Skeletal muscle satellite cell (primary cell): ENCODE measurements around the gene RHBDF2.

Experiments
- H3K27me3 ChIP-seq: 2 replicates; pipeline ENCODE4 v1.7.0; 2013; ENCODE audit warnings: low read length; ENCODE audit not compliant: control insufficient read depth, insufficient read depth
- H3K36me3 ChIP-seq: 2 replicates; pipeline ENCODE4 v1.7.0; 2013; ENCODE audit warnings: mild to moderate bottlenecking, control low read depth, low read length; ENCODE audit not compliant: insufficient read depth
- H3K4me1 ChIP-seq: 2 replicates; pipeline ENCODE4 v1.7.0; 2013; ENCODE audit warnings: low read length; ENCODE audit not compliant: control insufficient read depth, insufficient read depth
- H3K4me2 ChIP-seq: 2 replicates; pipeline ENCODE4 v1.7.0; 2013; ENCODE audit warnings: mild to moderate bottlenecking, low read length
- H3K4me3 ChIP-seq: 2 replicates; pipeline ENCODE4 v1.7.0; 2013; ENCODE audit warnings: low read length
- H3K9ac ChIP-seq: 2 replicates; pipeline ENCODE4 v1.7.0; 2013; ENCODE audit warnings: mild to moderate bottlenecking, low read depth, low read length, moderate library complexity
- H3K9me3 ChIP-seq: replicated peaks from 2 replicates; pipeline ENCODE4 v1.7.0; 2013; ENCODE audit warnings: mild to moderate bottlenecking, control low read depth, low read length

The RHBDF2 gene

DNA sequence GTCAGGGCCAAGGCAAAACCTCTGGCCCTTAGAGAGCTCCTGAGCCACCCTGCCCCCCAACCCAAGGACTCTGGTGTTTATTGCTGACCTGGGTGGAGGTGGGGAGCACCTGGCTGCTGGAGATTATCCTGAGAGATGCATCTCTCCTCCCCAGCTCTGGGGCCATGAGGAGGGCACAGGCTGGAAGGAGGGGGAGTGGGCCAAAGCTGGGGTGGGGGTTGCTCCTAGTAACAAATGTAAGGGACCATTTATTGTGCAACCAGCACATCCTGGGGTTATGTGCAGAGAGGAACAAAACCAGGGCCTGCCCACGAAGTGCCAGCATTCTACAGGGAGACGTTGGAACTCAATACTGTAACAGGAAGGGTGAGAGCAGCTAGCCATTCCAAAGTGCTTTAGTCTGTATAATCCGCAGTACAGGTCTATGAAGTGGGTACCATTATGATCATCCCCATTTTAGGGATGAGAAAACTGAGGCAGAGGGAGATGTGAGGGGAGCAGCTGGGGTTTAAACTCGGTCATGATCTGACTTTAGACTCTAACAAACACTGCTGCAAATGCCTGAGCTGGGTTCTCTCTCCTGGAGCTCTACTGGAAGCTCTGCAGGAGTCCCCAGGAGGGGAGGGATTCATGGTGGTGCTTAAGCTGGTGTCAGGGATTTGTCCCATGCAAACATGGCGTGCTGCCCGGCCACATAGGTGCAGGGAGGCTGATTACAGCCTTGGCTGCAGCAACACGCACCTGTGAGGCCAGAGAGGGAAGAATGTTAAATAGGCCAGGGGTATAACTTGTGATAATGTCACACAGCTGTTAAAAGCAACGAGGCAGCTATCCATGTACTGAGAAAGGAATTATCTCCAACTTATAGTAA lies 1.4 kb upstream of the RHBDF2 start:
- Histone ChIP-seq H3K4me2 (no peak overlapping the region), H3K9me3 (no peaks in the 10 kb centered on the region), H3K9ac (no peak overlapping the region), H3K27me3 (peaks cover 10% of the 10 kb centered on the region), H3K4me3 (no peak overlapping the region), H3K36me3 (no peaks in the 10 kb centered on the region), H3K4me1 (peaks cover 47% of the 10 kb centered on the region)

DNA sequence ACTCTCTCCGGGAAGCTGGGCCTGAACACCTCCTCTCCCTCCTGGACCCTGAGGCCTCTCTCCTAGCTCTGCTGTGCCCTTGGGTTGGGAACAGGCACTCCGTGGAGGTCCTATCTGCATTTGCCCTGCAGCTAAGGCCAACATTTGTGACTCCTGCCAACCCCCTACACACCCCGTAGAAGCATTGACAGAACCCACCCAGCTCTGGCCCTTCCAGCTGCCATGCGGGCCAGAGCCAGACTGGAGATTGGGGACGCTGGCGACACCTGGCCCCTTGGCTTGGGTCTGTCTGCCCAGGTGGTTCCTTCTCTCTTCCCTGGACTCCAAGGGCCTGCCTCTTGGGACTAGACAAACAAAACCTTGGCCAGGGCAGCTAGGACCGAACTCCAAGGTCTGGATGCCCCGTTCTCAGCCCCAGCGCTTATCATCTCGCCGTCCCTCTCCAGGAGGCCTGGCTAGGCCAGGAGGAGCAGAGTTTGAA lies 644 bp upstream of the RHBDF2 start:
- H3K9me3 ChIP-seq = no peaks in the 10 kb centered on the region
- H3K9ac ChIP-seq = peak overlapping the region; percentile 81
- peak overlapping the region; percentile 80 for H3K4me3 ChIP-seq
- H3K27me3 ChIP-seq = peaks cover 4% of the 10 kb centered on the region
- peaks cover 51% of the 10 kb centered on the region for H3K4me1 ChIP-seq
- no peaks in the 10 kb centered on the region for H3K36me3 ChIP-seq
- peak overlapping the region; percentile 84 for H3K4me2 ChIP-seq

DNA sequence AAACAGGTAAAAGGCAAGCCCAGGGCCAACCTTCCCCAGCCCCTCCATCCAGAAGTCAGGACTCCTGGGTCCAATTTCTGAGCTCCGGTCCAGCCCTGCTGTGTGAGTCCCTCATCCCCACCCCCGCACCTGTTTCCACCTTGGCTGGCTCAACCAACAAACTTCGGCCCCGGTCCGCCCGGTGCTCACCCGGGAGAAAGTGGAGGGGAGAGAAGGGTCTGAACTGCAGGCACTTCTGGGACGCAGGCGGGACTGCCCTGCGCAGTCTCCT lies 541 bp downstream of the RHBDF2 start:
- no peaks in the 10 kb centered on the region for H3K9me3 ChIP-seq
- peak overlapping the region; percentile 80 for H3K4me3 ChIP-seq
- H3K9ac ChIP-seq = peak overlapping the region; percentile 81
- no peaks in the 10 kb centered on the region for H3K27me3 ChIP-seq
- H3K4me1 ChIP-seq = peaks cover 46% of the 10 kb centered on the region
- H3K36me3 ChIP-seq = no peaks in the 10 kb centered on the region
- peak overlapping the region; percentile 84 for H3K4me2 ChIP-seq

DNA sequence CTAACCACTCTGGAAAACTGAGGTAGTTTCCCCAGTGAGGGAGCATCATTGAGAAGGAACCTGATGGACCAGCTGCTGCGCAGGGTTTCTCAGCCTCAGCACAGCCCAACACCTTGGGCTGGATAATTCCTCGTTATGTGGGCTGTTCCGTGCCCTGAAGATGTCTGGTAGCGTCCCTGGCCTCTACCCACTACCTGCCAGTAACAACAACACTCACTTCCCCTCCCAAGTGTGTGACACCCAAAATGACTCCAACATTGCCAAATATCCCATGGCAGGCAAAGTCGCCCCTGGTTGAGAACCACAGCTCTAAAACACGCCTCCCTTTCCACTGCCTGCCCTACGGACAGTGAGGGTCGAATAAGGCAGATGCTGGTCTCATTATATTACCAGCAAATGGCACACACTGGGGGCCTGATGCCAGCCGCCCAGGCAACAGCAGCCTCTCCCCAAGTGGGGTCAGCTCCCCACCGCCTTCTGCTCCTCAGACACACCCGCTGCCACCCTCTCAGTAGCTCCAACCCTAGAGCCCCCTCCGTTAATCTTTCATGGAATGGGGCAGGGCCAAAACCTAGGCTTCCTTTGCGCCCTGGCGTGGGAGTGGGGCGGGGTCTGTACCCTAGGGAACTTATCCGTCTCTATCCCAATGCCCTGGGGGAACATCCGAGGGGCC lies 1.0 kb downstream of the RHBDF2 start:
- no peaks in the 10 kb centered on the region for H3K36me3 ChIP-seq
- no peaks in the 10 kb centered on the region for H3K9me3 ChIP-seq
- no peaks in the 10 kb centered on the region for H3K27me3 ChIP-seq
- peaks cover 46% of the 10 kb centered on the region for H3K4me1 ChIP-seq
- H3K4me2 ChIP-seq = peak overlapping the region; percentile 84
- H3K9ac ChIP-seq = peak overlapping the region; percentile 81
- H3K4me3 ChIP-seq = peak overlapping the region; percentile 80

DNA sequence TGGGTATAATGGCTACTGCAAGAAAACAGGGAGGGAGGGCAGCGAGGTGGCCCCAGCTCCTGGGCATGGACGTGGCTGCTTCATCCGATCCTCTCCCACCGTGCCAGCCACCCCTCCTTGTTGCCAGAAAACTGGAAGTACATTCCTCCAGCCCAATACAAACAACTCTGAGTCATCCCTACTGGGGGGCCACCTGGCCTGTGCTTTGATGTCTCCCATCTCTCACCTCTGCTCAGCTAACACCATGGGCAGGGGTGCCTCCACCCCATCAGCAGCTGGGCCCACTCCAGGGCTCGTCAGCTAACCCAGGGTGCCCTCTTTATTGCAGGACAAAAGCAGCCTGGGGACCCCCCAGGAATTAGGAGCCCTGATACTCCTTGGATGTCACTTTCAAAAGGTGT lies 2.0 kb downstream of the RHBDF2 start:
- no peaks in the 10 kb centered on the region for H3K9me3 ChIP-seq
- H3K27me3 ChIP-seq = no peaks in the 10 kb centered on the region
- no peak overlapping the region for H3K4me3 ChIP-seq
- H3K4me2 ChIP-seq = peak overlapping the region; percentile 84
- H3K36me3 ChIP-seq = no peaks in the 10 kb centered on the region
- peaks cover 46% of the 10 kb centered on the region for H3K4me1 ChIP-seq
- no peak overlapping the region for H3K9ac ChIP-seq

DNA sequence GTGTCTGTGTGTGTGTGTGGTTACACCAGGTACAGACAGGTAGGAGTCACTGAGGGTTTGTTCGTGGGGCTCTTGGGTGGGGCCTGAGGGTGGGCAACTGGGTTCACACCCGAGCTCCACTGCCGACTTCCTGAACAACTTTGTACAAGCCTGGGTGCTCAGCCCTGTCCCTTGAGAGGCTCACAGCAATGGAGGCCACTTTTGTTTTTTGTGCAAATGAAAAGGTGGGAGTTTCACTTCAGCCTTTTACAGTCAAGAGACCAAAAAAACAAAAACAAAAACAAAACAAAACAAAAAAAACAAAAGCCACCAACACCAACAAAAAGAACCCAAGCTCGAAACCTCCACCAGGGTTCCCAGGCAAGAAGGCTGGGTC lies 2.4 kb downstream of the RHBDF2 start:
- H3K9ac ChIP-seq = peak overlapping the region; percentile 63

DNA sequence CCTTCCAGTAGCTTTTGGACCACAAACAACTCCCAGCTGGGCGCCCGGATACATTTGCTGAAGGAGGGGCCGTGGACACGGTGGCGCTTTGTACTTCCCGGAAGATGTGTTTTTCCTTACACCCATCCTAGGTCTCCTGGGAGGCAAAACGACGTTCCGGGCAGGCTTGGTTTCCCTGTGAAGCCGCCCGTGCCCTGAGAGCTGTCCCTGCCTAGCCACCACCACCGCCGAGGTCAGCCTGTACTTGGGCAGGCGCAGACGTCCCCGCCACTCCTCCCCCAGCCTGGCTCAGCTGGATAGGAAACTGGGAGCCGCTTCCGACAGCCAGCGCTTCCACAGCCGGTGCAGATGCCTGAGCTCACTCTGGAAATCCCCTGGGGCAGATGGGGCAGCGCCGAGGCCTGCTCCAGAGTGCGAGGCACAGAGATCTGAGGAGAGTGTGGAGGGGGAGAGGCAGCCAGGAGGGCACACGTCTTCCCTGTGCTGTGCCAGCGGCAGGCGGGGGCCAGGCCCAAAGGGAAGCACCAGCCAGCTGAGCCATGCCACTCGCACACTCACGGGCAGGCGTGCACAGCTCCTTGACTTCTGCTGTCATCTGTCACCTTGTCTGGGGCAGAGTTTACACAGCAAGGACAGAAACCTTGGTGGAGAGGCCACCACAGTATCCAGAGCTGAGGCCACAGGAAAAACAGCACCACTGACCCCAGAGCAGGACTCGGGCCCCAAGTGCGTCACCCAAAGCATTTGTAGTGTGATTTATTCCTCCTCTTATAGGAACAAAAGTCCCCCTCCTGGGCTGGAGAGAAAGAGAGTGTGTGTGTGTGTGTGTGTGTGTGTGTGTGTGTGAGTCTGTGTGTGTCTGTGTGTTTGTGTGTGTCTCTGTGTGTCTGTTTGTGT lies 3.0 kb downstream of the RHBDF2 start:
- Histone ChIP-seq H3K4me1 (peaks cover 55% of the 10 kb centered on the region), H3K27me3 (no peaks in the 10 kb centered on the region), H3K9me3 (no peaks in the 10 kb centered on the region), H3K36me3 (no peaks in the 10 kb centered on the region), H3K4me3 (peak overlapping the region; percentile 49), H3K4me2 (peak overlapping the region; percentile 84), H3K9ac (peak overlapping the region; percentile 63)

More for the DNA sequence above, 2.4 kb downstream of the RHBDF2 start:
- Histone ChIP-seq H3K4me3 (no peak overlapping the region), H3K4me2 (peak overlapping the region; percentile 84), H3K27me3 (no peaks in the 10 kb centered on the region), H3K36me3 (no peaks in the 10 kb centered on the region), H3K9me3 (no peaks in the 10 kb centered on the region), H3K4me1 (peaks cover 49% of the 10 kb centered on the region)

DNA sequence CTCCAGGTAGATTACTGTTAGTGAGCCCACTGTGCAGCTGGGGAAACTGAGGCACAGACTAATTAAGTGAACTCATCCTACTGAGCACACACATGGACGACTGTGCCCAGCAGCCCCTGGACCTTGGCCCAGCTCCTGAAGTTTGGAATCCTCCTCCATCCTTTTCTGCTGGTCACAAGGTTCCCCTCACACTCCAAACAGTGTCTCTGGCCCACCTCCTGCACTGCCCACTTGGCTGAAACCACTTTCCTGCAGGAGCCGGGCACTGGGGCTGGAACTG lies 3.6 kb downstream of the RHBDF2 start:
- Histone ChIP-seq H3K4me2 (peak overlapping the region; percentile 84), H3K9me3 (no peaks in the 10 kb centered on the region), H3K36me3 (no peaks in the 10 kb centered on the region), H3K27me3 (no peaks in the 10 kb centered on the region), H3K4me1 (peaks cover 61% of the 10 kb centered on the region), H3K9ac (peak overlapping the region; percentile 63), H3K4me3 (peak overlapping the region; percentile 49)

DNA sequence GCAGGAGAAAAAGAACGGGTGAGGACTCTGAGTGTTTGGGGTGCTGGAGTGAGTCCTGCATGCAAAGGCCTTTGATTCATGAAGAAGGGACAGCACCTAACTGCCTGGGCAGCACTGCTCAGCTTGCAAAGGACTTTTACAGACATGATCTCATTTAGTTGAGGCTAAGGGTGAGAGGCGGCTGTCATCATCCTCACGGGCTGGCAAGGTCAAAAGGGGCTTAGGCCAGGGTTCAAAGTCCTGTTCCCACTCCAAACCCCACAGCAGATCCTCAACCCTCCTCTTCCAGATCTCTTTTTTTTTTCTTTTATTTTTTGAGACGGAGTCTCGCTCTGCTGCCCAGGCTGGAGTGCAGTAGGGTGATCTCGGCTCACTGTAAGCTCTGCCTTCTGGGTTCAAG lies 4.8 kb downstream of the RHBDF2 start:
- Histone ChIP-seq H3K9ac (no peak overlapping the region), H3K9me3 (no peaks in the 10 kb centered on the region), H3K4me2 (no peak overlapping the region), H3K4me1 (peaks cover 61% of the 10 kb centered on the region), H3K36me3 (no peaks in the 10 kb centered on the region), H3K4me3 (no peak overlapping the region), H3K27me3 (no peaks in the 10 kb centered on the region)

DNA sequence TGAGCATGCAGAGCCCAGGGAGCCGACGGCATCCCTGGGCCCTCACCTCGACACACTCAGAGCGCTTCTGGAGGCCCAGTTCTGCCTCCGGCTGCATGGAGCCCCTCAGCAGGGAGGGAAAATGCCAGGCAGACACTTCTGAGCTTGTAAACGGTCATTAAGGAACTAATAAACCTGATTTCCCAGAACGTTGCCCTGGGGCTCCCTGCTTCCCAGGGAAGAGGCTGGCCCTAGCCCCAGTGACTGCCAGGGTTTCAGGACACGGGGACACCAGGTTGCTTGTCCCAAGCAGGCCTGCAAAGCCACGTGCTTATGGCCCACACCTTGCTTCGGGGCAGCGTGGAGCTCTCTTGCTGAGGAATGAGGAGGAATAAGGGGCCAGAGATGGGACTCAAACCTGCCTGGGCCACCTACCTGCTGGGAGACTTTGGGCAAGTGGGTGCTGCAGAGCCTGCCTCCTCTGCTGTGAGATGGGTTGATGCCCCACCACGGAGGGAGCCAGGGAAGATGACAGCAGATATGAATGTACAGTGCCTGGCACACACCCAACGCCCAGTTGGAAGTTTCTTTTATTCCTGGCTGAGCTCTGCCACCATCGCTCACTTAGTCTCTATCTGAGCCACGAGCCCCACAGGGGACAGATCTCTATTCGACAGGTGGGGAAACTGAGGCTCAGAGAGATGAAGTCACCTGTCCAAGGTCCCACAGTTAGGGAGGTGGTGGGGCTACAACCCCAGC lies 5.4 kb downstream of the RHBDF2 start:
- Histone ChIP-seq H3K4me3 (no peak overlapping the region), H3K9me3 (no peaks in the 10 kb centered on the region), H3K36me3 (no peaks in the 10 kb centered on the region), H3K9ac (no peak overlapping the region), H3K4me1 (peaks cover 58% of the 10 kb centered on the region), H3K27me3 (no peaks in the 10 kb centered on the region), H3K4me2 (no peak overlapping the region)
